T-helper 17 cell (primary cell): ENCODE measurements around the gene GTPBP1. TPM values are rescaled to one million over a fixed set of nuclear protein-coding genes. Genes with fewer than 3 reads are reported as not detected.

ENCODE experiments used
- ATAC-seq: fragments of 150-1000 bp; cut with Tn5 transposase; 2 replicates; pipeline ENCODE4 v1.10.0; 2021; ENCODE audit warnings: mild to moderate bottlenecking, moderate library complexity
- DNase-seq, 3 donors: peaks; one replicate each; pipeline versions ENCODE4 v3.0.0 to v3.0.0-alpha.2; 2020 to 2021
- H3K9me3 ChIP-seq: one replicate; pipeline ENCODE4 v1.7.0; 2013; ENCODE audit warnings: low read length, mild to moderate bottlenecking; ENCODE audit not compliant: control insufficient read depth, poor library complexity, severe bottlenecking
- H3K27ac Mint-ChIP-seq: one replicate; pipeline ENCODE4 v1.8.0; 2022; ENCODE audit warnings: mild to moderate bottlenecking, moderate library complexity, mixed read lengths
- H3K27me3 Mint-ChIP-seq: one replicate; pipeline ENCODE4 v1.8.0; 2022; ENCODE audit warnings: mixed read lengths
- H3K36me3 Mint-ChIP-seq: one replicate; pipeline ENCODE4 v1.8.0; 2022; ENCODE audit warnings: low read depth, mixed read lengths
- H3K4me1 Mint-ChIP-seq: one replicate; pipeline ENCODE4 v1.8.0; 2022; ENCODE audit warnings: mild to moderate bottlenecking, mixed read lengths
- H3K4me3 Mint-ChIP-seq: one replicate; pipeline ENCODE4 v1.8.0; 2022; ENCODE audit warnings: mild to moderate bottlenecking, moderate library complexity, mixed read lengths
- total RNA-seq, 4 donors: library from RNA in 2 of 4; stranded (reverse) in 2 of 4; gene quantifications; one replicate each; pipeline ENCODE4 v1.2.3 and lab custom pipeline; 2022 to 2026

Gene GTPBP1
- total RNA-seq, 2 donors from 2014 or later = 220 to 235 TPM

DNA sequence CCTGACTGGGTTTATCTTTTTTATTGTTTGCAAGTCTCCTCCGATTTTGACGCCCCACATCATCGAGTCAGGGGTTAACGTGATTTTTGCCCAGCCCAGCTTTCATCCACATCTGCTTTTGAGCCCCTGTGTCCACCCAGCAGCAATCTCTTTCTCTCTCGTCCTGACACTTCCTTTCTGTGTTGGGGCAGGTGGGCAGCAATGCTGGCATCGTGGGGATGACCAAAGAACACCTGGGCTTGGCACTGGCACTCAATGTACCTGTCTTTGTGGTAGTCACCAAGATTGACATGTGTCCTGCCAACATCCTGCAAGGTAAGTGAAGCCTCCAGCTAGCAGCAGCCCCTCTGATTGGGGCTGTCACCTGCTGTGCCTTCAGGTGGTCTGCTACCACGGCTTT is 15.8 kb downstream of the GTPBP1 start:
- no peak overlapping the region for H3K27ac Mint-ChIP-seq
- ATAC-seq (no peak), DNase-seq (peak in 1 of 3 donors; percentile 1)
- H3K27me3 Mint-ChIP-seq = no peaks in the 10 kb centered on the region
- no peaks in the 10 kb centered on the region for H3K9me3 ChIP-seq
- H3K36me3 Mint-ChIP-seq = peaks cover 10% of the 10 kb centered on the region
- H3K4me1 Mint-ChIP-seq = peaks cover 9% of the 10 kb centered on the region
- H3K4me3 Mint-ChIP-seq = no peak overlapping the region

DNA sequence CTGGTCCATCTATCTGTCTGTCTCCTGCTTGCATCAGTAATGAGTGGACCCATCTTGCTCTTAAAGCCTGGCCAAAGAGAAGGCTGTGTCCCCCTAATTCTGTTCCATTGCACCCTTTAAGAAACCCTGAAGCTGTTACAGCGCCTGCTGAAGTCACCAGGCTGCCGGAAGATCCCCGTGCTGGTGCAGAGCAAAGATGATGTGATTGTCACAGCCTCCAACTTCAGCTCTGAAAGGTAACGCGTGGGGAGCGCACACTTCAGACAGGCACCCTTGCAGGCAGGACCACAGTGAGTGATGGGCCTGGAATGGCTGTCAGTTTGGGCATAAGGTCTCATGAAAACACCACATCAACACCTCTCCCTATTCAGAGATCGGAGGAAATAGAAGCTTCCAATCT is 18.4 kb downstream of the GTPBP1 start:
- ATAC-seq = no peak
- Mint-ChIP-seq H3K27me3 (no peaks in the 10 kb centered on the region), H3K27ac (no peak overlapping the region)

DNA sequence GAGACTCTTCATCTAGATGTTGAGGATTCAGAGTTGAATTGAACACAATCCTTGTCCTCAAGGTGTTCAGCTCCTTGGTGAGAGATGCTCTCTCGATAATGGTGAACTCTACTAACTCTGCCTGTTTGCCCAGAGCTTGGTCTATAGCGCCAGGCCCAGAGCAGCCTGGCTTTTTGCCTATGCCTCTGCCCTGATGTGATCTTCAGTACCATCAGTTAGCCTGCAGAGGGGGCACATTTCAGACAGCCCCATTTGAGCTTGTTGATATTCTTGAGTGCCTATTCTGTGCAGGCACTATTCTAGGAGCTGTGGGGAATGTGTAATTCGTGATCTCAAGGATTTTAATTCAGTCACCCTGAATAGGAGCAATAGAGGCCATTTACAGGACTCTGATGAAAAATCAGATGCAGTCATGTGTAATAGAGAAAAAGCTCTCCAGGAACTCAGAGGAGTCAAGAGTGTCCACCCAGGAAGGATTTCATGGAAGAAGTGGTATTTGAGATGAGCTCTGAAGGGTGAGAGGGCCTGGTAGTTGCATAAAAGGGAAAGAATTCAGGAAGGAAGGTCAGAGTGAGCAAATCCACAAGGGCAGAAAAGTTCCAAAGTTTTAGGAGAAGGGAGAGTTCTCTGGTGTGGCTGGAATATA is 19.3 kb downstream of the GTPBP1 start:
- Mint-ChIP-seq H3K36me3 (peaks cover 8% of the 10 kb centered on the region), H3K27me3 (no peaks in the 10 kb centered on the region), H3K4me1 (peaks cover 10% of the 10 kb centered on the region), H3K4me3 (peak overlapping the region; percentile 65), H3K27ac (peak overlapping the region; percentile 88)
- ATAC-seq (peak; percentile 86), DNase-seq (no peak)
- no peaks in the 10 kb centered on the region for H3K9me3 ChIP-seq

More for the DNA sequence above, 18.4 kb downstream of the GTPBP1 start:
- peaks cover 8% of the 10 kb centered on the region for H3K36me3 Mint-ChIP-seq
- no peak for DNase-seq
- peaks cover 10% of the 10 kb centered on the region for H3K4me1 Mint-ChIP-seq
- H3K9me3 ChIP-seq = no peaks in the 10 kb centered on the region
- no peak overlapping the region for H3K4me3 Mint-ChIP-seq

DNA sequence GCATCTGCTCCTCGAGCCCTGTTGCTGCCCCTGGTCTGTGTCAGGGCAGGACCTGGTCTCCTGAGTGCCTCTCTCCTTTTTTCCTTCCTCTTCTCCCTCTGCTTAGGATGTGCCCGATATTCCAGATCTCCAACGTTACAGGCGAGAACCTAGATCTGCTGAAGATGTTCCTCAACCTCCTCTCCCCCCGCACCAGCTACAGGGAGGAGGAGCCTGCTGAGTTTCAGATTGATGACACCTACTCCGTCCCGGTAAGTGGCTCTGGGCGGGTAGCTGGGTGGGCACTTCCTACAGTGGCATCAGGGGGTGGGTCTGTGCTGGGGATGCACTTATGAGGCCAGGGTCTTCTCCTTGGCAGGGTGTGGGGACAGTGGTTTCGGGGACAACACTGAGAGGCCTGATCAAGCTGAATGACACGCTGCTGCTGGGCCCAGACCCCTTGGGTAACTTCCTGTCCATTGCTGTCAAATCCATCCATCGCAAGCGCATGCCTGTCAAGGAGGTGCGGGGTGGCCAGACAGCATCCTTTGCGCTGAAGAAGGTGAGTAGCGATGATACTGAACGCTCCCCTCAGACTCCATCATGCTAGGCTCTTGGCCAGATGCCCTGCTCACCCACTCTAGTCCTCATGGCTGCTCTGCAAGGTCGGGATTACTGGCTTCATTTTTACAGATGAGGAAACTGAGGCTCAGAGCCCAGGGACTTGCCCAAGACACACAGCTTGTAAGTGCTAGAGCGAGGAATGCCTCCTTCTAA is 20.3 kb downstream of the GTPBP1 start:
- H3K27me3 Mint-ChIP-seq = no peaks in the 10 kb centered on the region
- H3K4me1 Mint-ChIP-seq = peaks cover 16% of the 10 kb centered on the region
- H3K4me3 Mint-ChIP-seq = no peak overlapping the region
- peak overlapping the region; percentile 81 for H3K27ac Mint-ChIP-seq
- ATAC-seq (no peak), DNase-seq (no peak)
- H3K9me3 ChIP-seq = no peaks in the 10 kb centered on the region
- H3K36me3 Mint-ChIP-seq = peaks cover 8% of the 10 kb centered on the region

DNA sequence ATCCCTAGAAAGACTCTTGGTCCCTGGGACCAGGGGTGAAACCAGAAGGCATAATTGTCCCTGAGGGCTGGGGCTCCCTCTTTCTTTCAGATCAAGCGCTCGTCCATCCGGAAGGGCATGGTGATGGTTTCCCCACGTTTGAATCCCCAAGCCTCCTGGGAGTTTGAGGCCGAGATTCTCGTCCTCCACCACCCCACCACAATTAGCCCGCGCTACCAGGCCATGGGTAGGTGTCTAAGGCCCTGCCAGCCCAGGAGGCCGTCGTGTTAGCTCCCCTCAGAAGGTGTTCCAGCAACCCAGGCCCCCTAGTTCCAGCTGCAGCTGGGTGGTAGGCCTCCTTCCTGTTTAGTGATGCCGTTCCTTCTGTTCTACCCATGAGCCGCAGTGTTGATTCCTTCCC is 21.4 kb downstream of the GTPBP1 start:
- Mint-ChIP-seq H3K4me3 (peak overlapping the region; percentile 52), H3K36me3 (peaks cover 6% of the 10 kb centered on the region), H3K27me3 (no peaks in the 10 kb centered on the region), H3K27ac (peak overlapping the region; percentile 81), H3K4me1 (peaks cover 16% of the 10 kb centered on the region)
- DNase-seq (no peak), ATAC-seq (no peak)
- H3K9me3 ChIP-seq = no peaks in the 10 kb centered on the region

DNA sequence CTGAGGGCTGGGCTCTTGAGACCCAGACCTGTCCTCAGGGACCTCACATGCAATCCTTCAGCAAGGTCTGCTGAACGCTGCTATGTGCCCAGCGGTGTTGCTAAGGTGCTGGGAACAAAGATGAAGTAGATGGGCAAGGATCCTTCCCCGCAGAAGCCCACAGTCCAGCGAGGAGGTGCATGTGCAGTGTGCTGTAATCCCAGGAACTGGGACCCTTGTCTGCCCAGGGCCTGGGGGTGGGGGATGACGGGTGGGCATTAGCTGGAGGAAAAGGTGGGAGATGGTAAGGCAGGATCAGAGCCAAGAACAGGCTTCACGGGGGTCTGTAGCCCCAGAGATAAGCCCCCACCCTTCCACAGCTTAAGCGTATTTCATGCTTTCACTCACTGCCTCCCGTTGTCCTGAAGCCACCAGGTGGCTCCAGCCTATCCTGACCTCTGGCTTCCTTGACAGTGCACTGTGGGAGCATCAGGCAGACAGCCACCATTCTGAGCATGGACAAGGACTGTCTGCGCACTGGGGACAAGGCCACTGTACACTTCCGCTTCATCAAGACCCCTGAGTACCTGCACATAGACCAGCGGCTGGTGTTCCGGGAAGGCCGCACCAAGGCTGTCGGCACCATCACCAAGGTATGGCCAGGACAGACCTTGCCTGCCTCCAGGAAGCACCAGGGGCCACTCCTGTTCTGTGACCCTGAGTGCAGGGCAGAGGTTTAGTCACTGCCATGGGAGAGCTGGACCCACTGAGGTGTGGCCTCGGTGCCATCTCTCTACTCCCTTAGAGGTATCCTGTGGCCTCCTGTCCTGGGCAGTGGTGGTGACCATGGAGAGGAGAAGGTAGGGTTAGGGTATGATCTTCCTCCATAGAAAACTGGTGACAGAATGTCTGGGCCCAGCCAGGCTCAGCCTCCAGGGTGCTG is 22.0 kb downstream of the GTPBP1 start:
- no peaks in the 10 kb centered on the region for H3K27me3 Mint-ChIP-seq
- peak overlapping the region; percentile 52 for H3K4me3 Mint-ChIP-seq
- peaks cover 6% of the 10 kb centered on the region for H3K36me3 Mint-ChIP-seq
- no peak for DNase-seq
- no peaks in the 10 kb centered on the region for H3K9me3 ChIP-seq
- H3K4me1 Mint-ChIP-seq = peaks cover 16% of the 10 kb centered on the region
- no peak for ATAC-seq
- peak overlapping the region; percentile 81 for H3K27ac Mint-ChIP-seq

DNA sequence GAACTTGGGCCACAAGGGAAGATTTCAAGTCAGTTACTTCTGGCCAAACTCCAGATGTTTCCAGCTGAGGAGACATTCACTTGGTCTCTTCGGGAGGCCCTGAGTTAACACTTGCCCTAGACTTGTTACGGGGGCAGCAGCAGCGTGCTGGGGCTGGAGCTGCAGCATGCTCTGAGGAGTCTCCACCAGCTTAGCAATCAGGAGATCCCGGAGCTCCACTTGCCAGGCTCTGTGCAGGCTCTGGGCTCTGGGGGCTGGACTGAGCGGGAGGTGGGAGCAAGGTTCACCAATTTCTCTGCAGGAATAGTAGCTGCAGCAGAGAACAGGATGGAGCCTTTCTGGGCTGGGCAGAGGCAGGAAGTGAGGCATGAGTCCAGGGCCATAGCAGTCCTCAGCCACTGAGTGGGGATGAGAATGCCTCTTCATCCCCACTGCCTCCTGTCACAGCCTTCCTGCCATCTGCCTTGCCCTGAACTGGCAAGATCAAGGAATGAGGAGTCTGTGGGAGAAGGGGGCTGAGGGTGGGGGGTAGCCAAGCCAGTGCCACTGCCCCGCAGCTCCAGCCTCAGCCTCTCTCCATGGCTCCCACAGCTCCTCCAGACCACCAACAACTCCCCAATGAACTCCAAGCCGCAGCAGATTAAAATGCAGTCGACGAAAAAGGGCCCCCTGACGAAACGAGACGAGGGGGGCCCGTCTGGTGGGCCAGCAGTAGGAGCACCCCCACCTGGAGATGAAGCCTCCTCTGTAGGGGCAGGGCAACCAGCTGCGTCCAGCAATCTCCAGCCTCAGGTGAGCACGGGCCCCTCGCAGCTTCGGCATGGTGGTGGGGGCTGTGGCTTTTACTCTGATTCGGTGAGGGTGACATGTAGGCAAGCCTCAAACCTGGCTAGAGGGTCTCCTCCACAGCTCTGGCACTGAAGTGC is 23.4 kb downstream of the GTPBP1 start:
- ATAC-seq (no peak), DNase-seq (no peak)
- no peaks in the 10 kb centered on the region for H3K9me3 ChIP-seq
- H3K4me1 Mint-ChIP-seq = peaks cover 28% of the 10 kb centered on the region
- H3K36me3 Mint-ChIP-seq = peaks cover 6% of the 10 kb centered on the region
- H3K27ac Mint-ChIP-seq = peak overlapping the region; percentile 11
- no peaks in the 10 kb centered on the region for H3K27me3 Mint-ChIP-seq
- no peak overlapping the region for H3K4me3 Mint-ChIP-seq

DNA sequence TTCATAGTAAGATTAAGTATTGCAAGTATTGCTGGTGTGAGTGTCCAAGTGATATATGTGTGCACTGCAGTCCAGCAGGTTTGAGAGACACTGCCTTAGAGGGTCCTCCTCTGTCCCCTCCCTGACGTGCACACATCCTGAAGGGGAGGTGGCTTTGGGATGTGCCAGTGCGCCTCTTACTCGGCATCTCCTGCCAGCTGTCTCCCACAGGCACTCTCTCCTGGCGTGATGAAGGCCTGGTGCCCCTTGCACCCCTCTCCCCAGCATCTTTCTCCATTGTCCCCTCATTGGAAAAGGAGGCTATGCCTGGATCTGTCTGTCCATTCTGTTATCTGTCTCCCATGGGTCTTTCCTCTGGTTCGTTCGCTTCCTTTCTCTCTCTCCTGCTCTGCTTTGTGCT is 24.2 kb downstream of the GTPBP1 start:
- Mint-ChIP-seq H3K4me1 (peaks cover 32% of the 10 kb centered on the region), H3K27ac (no peak overlapping the region), H3K4me3 (peak overlapping the region; percentile 69), H3K27me3 (no peaks in the 10 kb centered on the region), H3K36me3 (peaks cover 6% of the 10 kb centered on the region)
- H3K9me3 ChIP-seq = no peaks in the 10 kb centered on the region
- DNase-seq (no peak), ATAC-seq (no peak)

DNA sequence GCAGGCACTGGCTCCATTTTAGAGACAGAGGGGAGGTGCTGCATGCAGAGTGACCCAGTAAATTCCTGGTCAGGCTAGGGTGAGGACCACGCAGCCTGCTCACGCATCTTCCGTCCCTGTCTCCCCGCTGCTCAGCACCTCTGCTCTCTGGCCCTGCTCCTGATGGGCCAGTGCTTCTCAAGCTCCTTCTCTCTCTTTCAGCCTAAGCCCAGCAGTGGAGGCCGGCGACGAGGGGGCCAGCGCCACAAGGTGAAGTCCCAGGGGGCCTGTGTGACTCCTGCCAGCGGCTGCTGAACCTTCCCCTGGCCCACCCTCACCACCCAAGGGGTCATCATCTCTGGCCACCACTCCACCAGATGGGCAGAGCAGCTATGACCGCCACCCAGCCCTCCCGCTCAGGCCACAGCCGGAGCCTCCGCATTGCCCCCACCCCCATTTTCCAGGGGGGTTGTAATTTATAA is 24.7 kb downstream of the GTPBP1 start:
- H3K9me3 ChIP-seq = no peaks in the 10 kb centered on the region
- H3K27me3 Mint-ChIP-seq = no peaks in the 10 kb centered on the region
- ATAC-seq (no peak), DNase-seq (no peak)
- peak overlapping the region; percentile 69 for H3K4me3 Mint-ChIP-seq
- H3K27ac Mint-ChIP-seq = peak overlapping the region; percentile 65
- peaks cover 32% of the 10 kb centered on the region for H3K4me1 Mint-ChIP-seq
- H3K36me3 Mint-ChIP-seq = peaks cover 2% of the 10 kb centered on the region

DNA sequence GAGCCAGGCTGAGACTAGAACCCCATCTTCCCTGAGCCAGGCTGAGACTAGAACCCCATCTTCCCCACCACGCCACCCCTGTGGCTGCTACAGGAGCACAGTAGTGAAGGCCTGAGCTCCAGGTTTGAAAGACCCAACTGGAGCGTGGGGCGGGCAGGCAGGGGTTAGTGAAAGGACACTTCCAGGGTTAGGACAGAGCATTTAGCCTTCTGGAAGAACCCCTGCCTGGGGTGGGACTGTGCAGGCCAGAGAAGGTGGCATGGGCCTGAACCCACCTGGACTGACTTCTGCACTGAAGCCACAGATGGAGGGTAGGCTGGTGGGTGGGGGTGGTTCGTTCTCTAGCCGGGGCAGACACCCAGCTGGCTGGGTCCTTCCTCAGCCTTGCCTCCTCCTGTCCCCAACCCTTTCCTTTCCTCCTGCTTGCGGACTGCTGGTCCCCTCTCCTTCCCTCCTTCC is 26.0 kb downstream of the GTPBP1 start:
- ATAC-seq (no peak), DNase-seq (peak in 1 of 3 donors; percentile 7)
- peak overlapping the region; percentile 9 for H3K4me3 Mint-ChIP-seq
- H3K9me3 ChIP-seq = no peaks in the 10 kb centered on the region
- no peaks in the 10 kb centered on the region for H3K27me3 Mint-ChIP-seq
- H3K36me3 Mint-ChIP-seq = peaks cover 3% of the 10 kb centered on the region
- H3K27ac Mint-ChIP-seq = peak overlapping the region; percentile 65
- peaks cover 33% of the 10 kb centered on the region for H3K4me1 Mint-ChIP-seq

DNA sequence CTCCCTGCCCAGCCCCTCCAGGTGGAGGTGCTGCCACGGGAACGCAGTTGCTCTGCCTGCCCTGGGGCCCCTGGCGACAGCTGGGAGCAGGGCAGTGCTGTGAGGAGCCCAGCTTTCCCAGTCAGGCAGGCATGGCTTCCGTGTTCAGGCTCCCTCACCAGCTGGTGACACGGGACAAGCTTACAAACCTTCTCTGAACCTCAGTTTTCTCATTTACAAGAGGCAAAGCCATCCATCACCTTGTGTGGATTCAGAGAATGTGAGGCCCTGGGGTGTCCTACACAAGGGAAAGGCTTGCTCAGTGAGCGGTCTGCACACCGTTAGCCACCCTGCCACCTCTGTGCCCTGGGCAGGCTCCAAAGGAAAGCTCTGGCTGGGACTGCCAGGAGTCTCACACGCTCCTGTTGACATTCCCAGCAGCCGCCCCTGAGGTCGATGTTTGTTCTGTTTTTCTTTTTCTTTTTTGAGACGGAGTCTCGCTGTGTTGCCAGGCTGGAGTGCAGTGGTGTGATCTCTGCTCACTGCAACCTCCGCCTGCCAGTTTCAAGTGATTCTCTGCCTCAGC is 26.6 kb downstream of the GTPBP1 start:
- DNase-seq = peak in 1 of 3 donors; percentile 8
- H3K27me3 Mint-ChIP-seq = no peaks in the 10 kb centered on the region
- H3K4me3 Mint-ChIP-seq = peak overlapping the region; percentile 9
- ATAC-seq = no peak
- peak overlapping the region; percentile 93 for H3K27ac Mint-ChIP-seq
- H3K9me3 ChIP-seq = no peaks in the 10 kb centered on the region
- peaks cover 37% of the 10 kb centered on the region for H3K4me1 Mint-ChIP-seq
- peaks cover 6% of the 10 kb centered on the region for H3K36me3 Mint-ChIP-seq

DNA sequence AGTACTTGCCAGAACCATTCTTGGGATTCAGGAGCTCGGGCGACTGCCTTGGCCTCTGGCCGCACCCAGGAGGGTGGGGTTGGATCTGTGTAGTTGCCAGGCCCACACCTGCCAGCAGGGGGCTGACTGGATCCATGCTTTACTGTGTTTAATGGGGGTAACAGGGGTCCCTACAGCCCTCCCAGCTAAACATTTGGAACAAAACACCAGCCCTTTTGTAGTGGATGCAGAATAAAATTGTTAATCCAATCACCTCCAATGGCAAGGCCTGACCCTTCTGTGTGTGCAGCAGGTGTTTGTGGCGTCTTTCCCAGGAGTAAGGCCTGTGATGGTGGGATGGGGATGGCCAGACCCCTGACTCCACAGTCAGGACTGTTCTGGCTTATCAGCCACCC is 27.6 kb downstream of the GTPBP1 start:
- no peaks in the 10 kb centered on the region for H3K9me3 ChIP-seq
- Mint-ChIP-seq H3K4me1 (peaks cover 43% of the 10 kb centered on the region), H3K4me3 (peak overlapping the region; percentile 52), H3K36me3 (peaks cover 7% of the 10 kb centered on the region), H3K27ac (peak overlapping the region; percentile 93), H3K27me3 (no peaks in the 10 kb centered on the region)
- DNase-seq (peak in 1 of 3 donors; percentile 42), ATAC-seq (peak; percentile 59)
